ENCODE data around the gene FOXE3. TPM values are rescaled to one million over a fixed set of nuclear protein-coding genes. Genes with fewer than 3 reads are reported as not detected.

FOXE3 gene
- total and polyA plus RNA-seq, 9 of the 15 experiments (the other 6 are each of a cell fraction or from before 2014, with no cell fraction given) = not detected

DNA sequence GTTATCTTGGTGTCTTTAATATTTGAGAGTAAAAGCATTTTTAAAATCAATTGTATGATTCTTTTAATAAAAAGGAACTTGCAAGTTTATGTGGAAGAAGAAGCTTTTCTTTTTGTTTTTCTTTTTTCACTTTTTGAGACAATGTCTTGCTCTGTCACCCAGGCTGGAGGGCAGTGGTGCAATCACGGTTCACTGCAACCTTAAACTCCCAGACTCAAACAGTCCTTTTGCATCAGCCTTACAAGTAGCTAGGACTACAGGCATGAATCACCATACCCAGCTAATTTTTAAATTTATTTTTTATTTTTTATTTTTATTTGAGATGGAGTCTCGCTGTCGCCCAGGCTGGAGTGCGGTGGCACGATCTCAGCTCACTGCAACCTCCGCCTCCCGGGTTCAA lies 48.4 kb upstream of the FOXE3 start (continued):
- TF ChIP-seq ZNF217 (CRISPR knock-in tag; IDR thresholded peaks at IDR 0.05) = no peak
- no peak for TF ChIP-seq ZNF699 (CRISPR knock-in tag; IDR thresholded peaks at IDR 0.05; ENCODE audit: insufficient replicate concordance)

DNA sequence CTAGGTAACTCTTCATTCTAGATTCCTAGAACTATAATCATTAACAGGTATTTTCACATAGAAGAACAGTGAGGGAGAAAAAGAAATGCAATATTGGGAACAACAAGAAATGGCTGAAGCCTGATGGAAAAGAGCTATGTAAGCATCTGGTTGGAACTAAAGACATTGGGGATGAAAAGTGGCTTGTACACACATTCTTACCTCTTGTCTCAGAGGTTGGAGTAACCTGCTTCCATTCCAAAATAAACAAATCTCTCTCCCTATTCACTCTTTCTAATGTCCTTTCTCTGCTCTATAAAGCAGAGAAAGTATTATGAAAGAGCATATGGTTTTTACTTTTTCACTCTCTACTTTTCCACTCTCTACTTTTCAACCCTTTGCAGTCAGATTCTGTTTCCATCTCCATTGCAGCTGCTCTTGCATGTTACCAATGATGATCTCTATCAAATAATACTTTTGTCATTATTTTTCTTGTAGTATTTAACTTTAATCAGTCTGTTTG lies 45.0 kb upstream of the FOXE3 start:
- no peaks in the 10 kb centered on the region for H4K20me1 ChIP-seq (replicated peaks; ENCODE audit: control insufficient read depth, insufficient read depth, low read length)
- peaks cover 9% of the 10 kb centered on the region; the same call in 1 of the 3 replicates for H3K79me2 ChIP-seq (ENCODE audit: control insufficient read depth, insufficient read depth, low read length)
- no TSS peak for BruUV-seq (replicated peaks)
- CTCF ChIA-PET (ENCODE audit: low intra/inter-chr PET ratio) = interaction anchor here (0.5 to 0.6 kb wide), 2 partner anchors 32 to 99 kb away, joined by 4 read pairs; no protein-coding TSS in a partner anchor
- FAIRE-seq = no peak
- DNase-seq (ENCODE audit: extremely low read depth in 1 of 4, low spot score in 3 of 4) = no peak
- intact Hi-C loops (cut with micrococcal nuclease) = loop anchor here (5.0 kb wide), 1 partner anchor 34 kb away; no protein-coding TSS in a partner anchor
- ATAC-seq = no peak
- H2AFZ ChIP-seq (ENCODE audit: low read depth, low read length) = no peak overlapping the region
- H3K4me3 ChIP-seq = no peak overlapping the region
- no peak overlapping the region for H3K9ac ChIP-seq (ENCODE audit: insufficient read depth in 1 of 2, low read depth in 2 of 2, low read length in 2 of 2)
- in situ Hi-C loops (cut with MboI) = no loop called here
- H3K4me2 ChIP-seq (ENCODE audit: insufficient read depth, low read length) = no peak overlapping the region
- POLR2A ChIA-PET = interaction anchor here (0.6 to 1.1 kb wide), 2 partner anchors 13 to 23 kb away, joined by 4 read pairs; no protein-coding TSS in a partner anchor
- no peaks in the 10 kb centered on the region for H3K4me1 ChIP-seq (replicated peaks in 1 of 2; ENCODE audit: control insufficient read depth in 2 of 2, insufficient read depth in 2 of 2, low read length in 2 of 2)
- H3K27ac ChIP-seq (ENCODE audit: extremely low read depth, low read depth, low read length) = no peak overlapping the region
- no peaks in the 10 kb centered on the region for H3K9me1 ChIP-seq (ENCODE audit: control insufficient read depth, insufficient read depth, low read length)
- TF ChIP-seq, protein P1, sequence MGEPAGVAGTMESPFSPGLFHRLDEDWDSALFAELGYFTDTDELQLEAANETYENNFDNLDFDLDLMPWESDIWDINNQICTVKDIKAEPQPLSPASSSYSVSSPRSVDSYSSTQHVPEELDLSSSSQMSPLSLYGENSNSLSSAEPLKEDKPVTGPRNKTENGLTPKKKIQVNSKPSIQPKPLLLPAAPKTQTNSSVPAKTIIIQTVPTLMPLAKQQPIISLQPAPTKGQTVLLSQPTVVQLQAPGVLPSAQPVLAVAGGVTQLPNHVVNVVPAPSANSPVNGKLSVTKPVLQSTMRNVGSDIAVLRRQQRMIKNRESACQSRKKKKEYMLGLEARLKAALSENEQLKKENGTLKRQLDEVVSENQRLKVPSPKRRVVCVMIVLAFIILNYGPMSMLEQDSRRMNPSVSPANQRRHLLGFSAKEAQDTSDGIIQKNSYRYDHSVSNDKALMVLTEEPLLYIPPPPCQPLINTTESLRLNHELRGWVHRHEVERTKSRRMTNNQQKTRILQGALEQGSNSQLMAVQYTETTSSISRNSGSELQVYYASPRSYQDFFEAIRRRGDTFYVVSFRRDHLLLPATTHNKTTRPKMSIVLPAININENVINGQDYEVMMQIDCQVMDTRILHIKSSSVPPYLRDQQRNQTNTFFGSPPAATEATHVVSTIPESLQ (CRISPR knock-in tag; IDR thresholded peaks at IDR 0.05) = no peak
- no peak for TF ChIP-seq ZNF311 (CRISPR knock-in tag; IDR thresholded peaks at IDR 0.05)
- TF ChIP-seq NBN (IDR thresholded peaks at IDR 0.05; ENCODE audit: low read depth) = no peak
- H3K27me3 ChIP-seq (ENCODE audit: control insufficient read depth in 2 of 2, insufficient read depth in 2 of 2, low read length in 2 of 2) = no peaks in the 10 kb centered on the region
- peaks cover 74% of the 10 kb centered on the region for H3K36me3 ChIP-seq (ENCODE audit: control insufficient read depth, insufficient read depth, low read length)
- no peaks in the 10 kb centered on the region for H3K9me3 ChIP-seq (replicated peaks; ENCODE audit: control insufficient read depth, insufficient read depth, low read depth, low read length)

Data from K562 (cell line).